NCI-H82 (cell line): ENCODE results near the gene HNRNPM.
"Not testable (repeated sequence)": the region's sequence is repeated elsewhere in the genome, so short reads cannot be mapped to it uniquely, and the experiment has no call there.

ENCODE experiments used
- DNase-seq: peaks from one replicate; lab custom pipeline; 2025; lab: John Stamatoyannopoulos, UW

Gene HNRNPM

GRCh38 chr19:8444677-8445487 is at the start of gene HNRNPM:
Gene HNRNPM (plus strand): TSS chr19:8444975. CDS start chr19:8444999, 24 bp downstream.
- peak; percentile 98 for DNase-seq

GRCh38 chr19:8395621-8396082 is 49.1 kb upstream of the HNRNPM start:
- DNase-seq = no peak

- no peak for DNase-seq
Measured at GRCh38 chr19:8396185-8396562, 48.6 kb upstream of the HNRNPM start.

GRCh38 chr19:8396563-8397203 is 48.1 kb upstream of the HNRNPM start:
- DNase-seq = peak; percentile 45

GRCh38 chr19:8397271-8397670 is 47.5 kb upstream of the HNRNPM start:
- no peak for DNase-seq

GRCh38 chr19:8397746-8398310 is 46.9 kb upstream of the HNRNPM start:
- no peak for DNase-seq

- DNase-seq = no peak
Measured at GRCh38 chr19:8398311-8398771, 46.4 kb upstream of the HNRNPM start.

- no peak for DNase-seq
Measured at GRCh38 chr19:8399681-8400188, 45.0 kb upstream of the HNRNPM start.

GRCh38 chr19:8401981-8402411 is 42.8 kb upstream of the HNRNPM start:
- DNase-seq = no peak

- DNase-seq = no peak
Measured at GRCh38 chr19:8403098-8403819, 41.5 kb upstream of the HNRNPM start.

GRCh38 chr19:8403820-8404109 is 41.0 kb upstream of the HNRNPM start:
- DNase-seq = no peak

GRCh38 chr19:8404391-8405151 is 40.2 kb upstream of the HNRNPM start:
- no peak for DNase-seq

- not testable (repeated sequence) for DNase-seq
Measured at GRCh38 chr19:8410718-8411117, 34.1 kb upstream of the HNRNPM start.

GRCh38 chr19:8412783-8413628 is 31.8 kb upstream of the HNRNPM start, which contains the start of gene MARCHF2:
Gene MARCHF2 (plus strand): TSS chr19:8413305. CDS start chr19:8421841, 8,536 bp downstream.
- peak; percentile 95 for DNase-seq

GRCh38 chr19:8413629-8413995 is 31.2 kb upstream of the HNRNPM start:
- DNase-seq = no peak

- DNase-seq = no peak
Measured at GRCh38 chr19:8416796-8417195, 28.0 kb upstream of the HNRNPM start.

GRCh38 chr19:8421484-8422461 is 23.0 kb upstream of the HNRNPM start:
- no peak for DNase-seq

- no peak for DNase-seq
Measured at GRCh38 chr19:8423817-8424223, 21.0 kb upstream of the HNRNPM start.

- DNase-seq = not testable (repeated sequence)
Measured at GRCh38 chr19:8425331-8425730, 19.4 kb upstream of the HNRNPM start.
